H1 (cell line): Measurements from ENCODE around the gene PDE4D. TPM values are rescaled to one million over a fixed set of nuclear protein-coding genes. Genes with fewer than 3 reads are reported as not detected.

ENCODE experiments used
- EGR1 ChIP-seq: IDR thresholded peaks from 2 replicates; pipeline ENCODE4 v1.6.1; 2011; ENCODE audit warnings: low read depth, low read length, borderline replicate concordance
- GABPA ChIP-seq: IDR thresholded peaks from 2 replicates; pipeline ENCODE4 v1.6.1; 2011; ENCODE audit warnings: mild to moderate bottlenecking, low read length, moderate library complexity, borderline replicate concordance; ENCODE audit not compliant: insufficient read depth
- GTF2F1 ChIP-seq: IDR thresholded peaks from 2 replicates; pipeline ENCODE4 v1.6.1; 2012; ENCODE audit warnings: low read depth, low read length, improper control_type of control experiment, borderline replicate concordance
- HDAC6 ChIP-seq: IDR thresholded peaks from one replicate; pipeline ENCODE4 v1.7.1; 2012; ENCODE audit warnings: low read depth, mild to moderate bottlenecking, inconsistent platforms, low read length, moderate library complexity
- MAFK ChIP-seq: IDR thresholded peaks from 2 replicates; pipeline ENCODE4 v1.6.1; 2012; ENCODE audit warnings: low read depth, mild to moderate bottlenecking, improper control_type of control experiment, low read length
- SIX5 ChIP-seq: IDR thresholded peaks from 2 replicates; pipeline ENCODE4 v1.6.1; 2011; ENCODE audit warnings: mild to moderate bottlenecking, low read depth, low read length
- SP1 ChIP-seq: IDR thresholded peaks from 2 replicates; pipeline ENCODE4 v1.6.1; 2011; ENCODE audit warnings: low read depth, low read length
- polyA plus RNA-seq, 7 experiments: library from polyadenylated mRNA; depleted of rRNA in 3 of 7; stranded (reverse) in 5 of 7; unstranded in 2 of 7; fragments of >200 nt in 5 of 7; fragments of 200-250 nt in 2 of 7; gene quantifications; 1 replicate in 5 of 7; 2 replicates in 1 of 7; 4 replicates in 1 of 7; pipeline versions ENCODE4 v1.2.1 to v1.2.3, GENCODE V29; 2011 to 2013; ENCODE audit warnings: missing spikeins in 2 of 7, mixed read lengths in 2 of 7
- total RNA-seq: library from RNA; stranded (reverse); fragmentation: NEBNext Ultra II Directional; extraction: Animal tissue kit (Norgen Biotek cat#: 25700); gene quantifications from 2 replicates; pipeline ENCODE4 v1.2.1, GENCODE V29; 2021
- TF ChIP-seq, protein P1 (sequence below): IDR thresholded peaks from 2 replicates; pipeline ENCODE4 v1.6.1; 2011; ENCODE audit warnings: low read length, improper control_type of control experiment
- TF ChIP-seq, protein P2 (sequence below): IDR thresholded peaks from 2 replicates; pipeline ENCODE4 v1.6.1; 2012; ENCODE audit warnings: inconsistent platforms

The PDE4D gene
- total and polyA plus RNA-seq, 2 of the 8 experiments (the other 6 are each of a cell fraction or from before 2014, with no cell fraction given) = 2.3 to 3.7 TPM

DNA sequence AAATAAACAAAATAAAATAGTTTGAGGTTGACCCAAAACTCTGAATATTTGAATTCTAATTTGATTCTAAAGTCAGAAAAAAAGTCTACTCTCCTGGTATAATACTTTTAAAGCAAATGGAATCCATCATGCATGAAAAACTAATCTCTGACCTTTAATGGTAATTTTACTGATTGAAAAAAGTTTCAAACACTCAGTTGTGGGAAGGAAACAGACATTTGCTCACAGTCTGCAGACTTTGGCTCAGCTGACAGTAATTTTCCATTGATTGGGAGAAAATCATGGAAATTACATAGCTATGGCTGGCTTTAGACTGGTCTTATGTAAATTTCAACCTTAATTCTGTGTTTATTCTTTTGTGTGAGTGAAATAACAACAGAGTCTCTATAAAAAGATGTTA lies 574.3 kb downstream of the PDE4D start (continued):
- TF ChIP-seq GTF2F1 (no peak), SIX5 (no peak), GABPA (no peak), EGR1 (no peak), HDAC6 (no peak), SP1 (no peak), MAFK (no peak)
- TF ChIP-seq, protein P1, sequence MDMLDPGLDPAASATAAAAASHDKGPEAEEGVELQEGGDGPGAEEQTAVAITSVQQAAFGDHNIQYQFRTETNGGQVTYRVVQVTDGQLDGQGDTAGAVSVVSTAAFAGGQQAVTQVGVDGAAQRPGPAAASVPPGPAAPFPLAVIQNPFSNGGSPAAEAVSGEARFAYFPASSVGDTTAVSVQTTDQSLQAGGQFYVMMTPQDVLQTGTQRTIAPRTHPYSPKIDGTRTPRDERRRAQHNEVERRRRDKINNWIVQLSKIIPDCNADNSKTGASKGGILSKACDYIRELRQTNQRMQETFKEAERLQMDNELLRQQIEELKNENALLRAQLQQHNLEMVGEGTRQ = no peak
- TF ChIP-seq, protein P2, sequence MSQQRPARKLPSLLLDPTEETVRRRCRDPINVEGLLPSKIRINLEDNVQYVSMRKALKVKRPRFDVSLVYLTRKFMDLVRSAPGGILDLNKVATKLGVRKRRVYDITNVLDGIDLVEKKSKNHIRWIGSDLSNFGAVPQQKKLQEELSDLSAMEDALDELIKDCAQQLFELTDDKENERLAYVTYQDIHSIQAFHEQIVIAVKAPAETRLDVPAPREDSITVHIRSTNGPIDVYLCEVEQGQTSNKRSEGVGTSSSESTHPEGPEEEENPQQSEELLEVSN = no peak
